ENCODE results near the gene ARHGAP31. TPM values are rescaled to one million over a fixed set of nuclear protein-coding genes. Genes with fewer than 3 reads are reported as not detected.

ARHGAP31 gene
- total and polyA plus RNA-seq, 2 of the 8 experiments (the other 6 are each of a cell fraction or from before 2014, with no cell fraction given) = 1.1 to 7.6 TPM

DNA sequence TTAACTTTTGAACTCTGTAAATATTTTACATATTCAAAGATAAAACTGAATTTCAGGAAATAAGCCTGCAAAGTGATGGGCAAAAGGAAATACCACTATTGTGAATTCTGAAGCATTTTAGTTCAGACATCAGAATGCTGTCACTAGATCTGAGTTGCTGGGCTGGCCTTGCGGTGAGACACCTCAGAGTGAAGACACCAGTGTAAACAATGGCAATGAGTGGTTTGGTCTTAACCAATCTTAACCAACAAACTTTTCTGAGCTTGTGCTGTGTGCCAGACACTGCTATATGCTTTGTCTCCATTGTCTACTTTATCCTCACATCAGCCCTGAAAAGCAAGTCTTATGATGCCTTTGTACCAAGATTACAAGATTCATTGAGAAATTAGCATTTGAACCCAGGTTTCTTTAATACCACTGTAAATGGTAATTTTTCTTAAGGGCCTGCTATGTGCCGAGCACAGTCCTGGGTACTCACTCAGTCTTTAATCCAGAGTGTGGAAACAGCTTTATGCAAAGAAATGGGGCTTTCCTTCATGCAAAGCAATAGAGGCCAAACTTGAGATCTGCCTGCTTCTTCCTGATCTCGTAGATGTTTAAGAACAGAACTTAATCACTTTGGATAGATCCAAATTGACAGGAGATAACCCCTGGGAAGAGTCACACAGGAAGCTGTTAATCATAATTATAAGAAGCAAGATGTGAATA is 114.2 kb downstream of the ARHGAP31 start:
- Histone ChIP-seq H3K4me2 (ENCODE audit: insufficient read depth in 1 of 2, low read depth in 2 of 2, low read length in 2 of 2) (no peak overlapping the region), H3K27me3 (replicated peaks in 1 of 4; ENCODE audit: control insufficient read depth in 3 of 4, extremely low read depth in 1 of 4, insufficient read depth in 3 of 4, low read length in 3 of 4) (no peaks in the 10 kb centered on the region; a peak in 1 of 7 replicates), H3K79me2 (ENCODE audit: control insufficient read depth in 1 of 2, insufficient read depth in 2 of 2, low read length in 2 of 2) (no peaks in the 10 kb centered on the region), H3K79me1 (ENCODE audit: low read depth, low read length) (no peaks in the 10 kb centered on the region), H4K5ac (ENCODE audit: insufficient read length, low read depth, low read length) (no peak overlapping the region), H3K14ac (ENCODE audit: insufficient read length) (no peak overlapping the region), H3K9me3 (ENCODE audit: insufficient read depth in 2 of 2, low read depth in 1 of 2, low read length in 1 of 2) (no peaks in the 10 kb centered on the region), H3K4me3 (ENCODE audit: extremely low read depth in 1 of 4, insufficient read depth in 2 of 4, low read depth in 3 of 4, low read length in 4 of 4) (no peak overlapping the region), H2AK5ac (ENCODE audit: low read depth, low read length) (no peak overlapping the region), H3K23me2 (ENCODE audit: low read depth, low read length) (no peaks in the 10 kb centered on the region), H3K27ac (ENCODE audit: low read depth, low read length) (no peak overlapping the region), H3K23ac (ENCODE audit: insufficient read length) (no peak overlapping the region), H3K36me3 (ENCODE audit: control insufficient read depth in 2 of 4, insufficient read depth in 4 of 4, low read length in 3 of 4) (no peaks in the 10 kb centered on the region), H2BK120ac (replicated peaks; ENCODE audit: low read depth, low read length) (no peak overlapping the region), H4K91ac (replicated peaks; ENCODE audit: insufficient read length, low read length) (no peak overlapping the region), H4K8ac (ENCODE audit: extremely low read depth, insufficient read depth, low read length) (no peak overlapping the region), H2BK20ac (ENCODE audit: low read length) (no peak overlapping the region), H3K9ac (replicated peaks in 1 of 4; ENCODE audit: extremely low read depth in 1 of 4, low read depth in 3 of 4, low read length in 3 of 4) (no peak overlapping the region), H3K4me1 (replicated peaks in 1 of 4; ENCODE audit: control insufficient read depth in 3 of 4, insufficient read depth in 4 of 4, low read length in 3 of 4) (no peaks in the 10 kb centered on the region), H2BK15ac (ENCODE audit: low read length) (no peak overlapping the region), H3K18ac (ENCODE audit: extremely low read depth, low read length) (no peak overlapping the region), H2BK5ac (ENCODE audit: low read depth, low read length) (no peak overlapping the region), H4K20me1 (replicated peaks in 1 of 2; ENCODE audit: control insufficient read depth in 1 of 2, insufficient read depth in 2 of 2, low read length in 2 of 2) (no peaks in the 10 kb centered on the region), H2BK12ac (ENCODE audit: low read depth, low read length) (no peak overlapping the region), H3K56ac (replicated peaks; ENCODE audit: insufficient read length, low read depth, low read length) (no peak overlapping the region), H2AFZ (ENCODE audit: low read length) (no peak overlapping the region), H3K4ac (replicated peaks; ENCODE audit: insufficient read length, low read depth, low read length) (no peak overlapping the region)
- 93% methylated on average over 3 of the region's 3 CpGs; no CpG with 5 or more reads in 1 of the 2 experiments for WGBS, 2 experiments (ENCODE audit: extremely low coverage in 1 of 2, insufficient coverage in 1 of 2, insufficient read length in 1 of 2, insufficient replicate concordance in 2 of 2, low coverage in 1 of 2, low lambda C conversion rate in 2 of 2, missing lambda C conversion rate in 1 of 2)
- TF ChIP-seq BACH1 (IDR thresholded peaks at IDR 0.05; ENCODE audit: low read length) (no peak), POLR2AphosphoS5 (IDR thresholded peaks at IDR 0.05; ENCODE audit: low read depth, low read length) (no peak), GTF2F1 (IDR thresholded peaks at IDR 0.05; ENCODE audit: borderline replicate concordance, low read depth, low read length) (no peak), JUND (IDR thresholded peaks at IDR 0.05; ENCODE audit: low read length) (no peak), FOSL1 (IDR thresholded peaks at IDR 0.05; ENCODE audit: insufficient read depth, low read depth, low read length) (no peak), CHD2 (IDR thresholded peaks at IDR 0.05; ENCODE audit: low read length) (no peak), BCL11A (IDR thresholded peaks at IDR 0.05; ENCODE audit: low read depth in 2 of 2, low read length in 2 of 2) (no peak), TEAD4 (IDR thresholded peaks at IDR 0.05; ENCODE audit: low read depth, low read length) (no peak), KDM1A (IDR thresholded peaks at IDR 0.05; ENCODE audit: borderline replicate concordance, low read length) (no peak), PHF8 (conservative IDR thresholded peaks at IDR 0.05; ENCODE audit: low read depth, low read length) (no peak), TCF12 (IDR thresholded peaks at IDR 0.05; ENCODE audit: low read depth, low read length) (no peak), KDM4A (IDR thresholded peaks at IDR 0.05; ENCODE audit: low read depth, low read length, severe bottlenecking) (no peak), BRCA1 (IDR thresholded peaks at IDR 0.05; ENCODE audit: low read depth, low read length) (no peak), POLR2A (IDR thresholded peaks at IDR 0.05; ENCODE audit: control extremely low read depth in 1 of 2, low read depth in 2 of 2, low read length in 2 of 2) (no peak)
- FAIRE-seq (no peak), DNase-seq (ENCODE audit: low read depth in 1 of 2, low spot score in 2 of 2) (no peak)
- POLR2A ChIA-PET (ENCODE audit: partially characterized antibody) = no interaction called here
- CTCF ChIA-PET (ENCODE audit: partially characterized antibody) = interaction anchor here (0.6 to 1.9 kb wide), 4 partner anchors 13 to 275 kb away, joined by 3 to 6 read pairs (median 3); no protein-coding TSS in a partner anchor

All from H1 (cell line).